Measurements from ENCODE around the gene CNOT6L.

GRCh38 chr4:77762531-77762930 is 56.6 kb downstream of the CNOT6L start:
- TF ChIP-seq EZH2 (IDR thresholded peaks at IDR 0.05; ENCODE audit: low read length, missing control alignments) (no peak), CTCF (conservative IDR thresholded peaks at IDR 0.05 in 1 of 2, IDR thresholded peaks at IDR 0.05 in 1 of 2; ENCODE audit: low read depth in 1 of 2, low read length in 2 of 2) (no peak)
